HUES6 (cell line): ENCODE data around the gene PICALM.
"Not testable (repeated sequence)": the region's sequence is repeated elsewhere in the genome, so short reads cannot be mapped to it uniquely, and the experiment has no call there.

ENCODE experiments used
- H3K27ac ChIP-seq: 2 replicates; pipeline ENCODE4 v1.7.0; 2013; ENCODE audit warnings: low read depth, mild to moderate bottlenecking, low read length, inconsistent platforms
- H3K27me3 ChIP-seq: 2 replicates; pipeline ENCODE4 v1.6.1; 2013; ENCODE audit warnings: low read length; ENCODE audit not compliant: control insufficient read depth, insufficient read depth
- H3K36me3 ChIP-seq: 2 replicates; pipeline ENCODE4 v1.6.1; 2013; ENCODE audit warnings: low read length; ENCODE audit not compliant: control insufficient read depth, insufficient read depth
- H3K4me1 ChIP-seq: 2 replicates; pipeline ENCODE4 v1.6.1; 2013; ENCODE audit warnings: low read length; ENCODE audit not compliant: control insufficient read depth, insufficient read depth
- H3K4me3 ChIP-seq: 2 replicates; pipeline ENCODE4 v1.5.1; 2013; ENCODE audit warnings: low read depth, low read length
- H3K9ac ChIP-seq: one replicate; pipeline ENCODE4 v1.6.1; 2013; ENCODE audit warnings: mild to moderate bottlenecking, low read length
- H3K9me3 ChIP-seq: 2 replicates; pipeline ENCODE4 v1.6.1; 2013; ENCODE audit warnings: low read depth, low read length; ENCODE audit not compliant: control insufficient read depth, insufficient read depth

PICALM gene

DNA sequence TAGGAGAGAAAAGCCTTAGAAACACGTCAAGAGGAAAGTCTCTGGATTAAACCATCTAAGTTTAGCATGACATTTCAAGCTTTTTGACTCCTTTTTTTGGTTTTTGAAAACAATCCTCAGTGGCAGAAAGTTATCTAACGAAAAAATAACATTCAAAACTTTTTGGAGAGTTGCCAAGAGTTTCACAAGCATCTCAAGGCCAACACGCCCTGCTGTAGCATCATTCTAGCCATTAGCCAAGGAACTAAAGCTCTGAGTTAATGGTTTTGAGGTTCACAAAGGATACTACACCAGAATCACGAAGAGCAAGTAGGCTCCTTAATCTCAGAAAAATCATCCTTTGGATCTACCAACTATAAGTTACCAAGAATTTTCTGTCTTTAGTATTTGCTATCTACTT lies 94.8 kb downstream of the PICALM start:
- Histone ChIP-seq H3K9ac (no peak overlapping the region), H3K36me3 (peaks cover 78% of the 10 kb centered on the region), H3K4me3 (no peak overlapping the region), H3K27ac (no peak overlapping the region), H3K9me3 (no peaks in the 10 kb centered on the region), H3K4me1 (peaks cover under 1% of the 10 kb centered on the region; the same call in 1 of the 2 replicates), H3K27me3 (no peaks in the 10 kb centered on the region)

DNA sequence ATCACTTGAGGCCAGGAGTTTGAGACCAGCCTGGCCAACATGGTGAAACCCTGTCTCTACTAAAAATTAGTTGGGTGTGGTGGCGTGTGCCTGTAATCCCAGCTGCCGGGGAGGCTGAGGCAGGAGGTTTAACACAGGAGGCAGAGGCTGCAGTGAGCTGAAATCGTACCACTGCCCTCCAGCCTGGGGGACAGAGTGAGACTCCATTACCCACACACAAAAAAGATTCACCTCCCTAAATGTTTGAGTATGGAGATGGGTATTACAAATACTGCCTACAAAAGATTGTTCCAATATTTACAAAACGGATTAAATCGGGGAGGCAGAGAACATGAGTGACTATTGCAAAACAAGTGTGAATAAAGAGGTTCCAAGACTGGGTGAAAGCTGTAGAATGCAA lies 98.3 kb downstream of the PICALM start:
- Histone ChIP-seq H3K9ac (no peak overlapping the region), H3K36me3 (peaks cover 68% of the 10 kb centered on the region), H3K4me3 (no peak overlapping the region), H3K27me3 (no peaks in the 10 kb centered on the region), H3K9me3 (no peaks in the 10 kb centered on the region), H3K27ac (no peak overlapping the region), H3K4me1 (peaks cover 19% of the 10 kb centered on the region)

DNA sequence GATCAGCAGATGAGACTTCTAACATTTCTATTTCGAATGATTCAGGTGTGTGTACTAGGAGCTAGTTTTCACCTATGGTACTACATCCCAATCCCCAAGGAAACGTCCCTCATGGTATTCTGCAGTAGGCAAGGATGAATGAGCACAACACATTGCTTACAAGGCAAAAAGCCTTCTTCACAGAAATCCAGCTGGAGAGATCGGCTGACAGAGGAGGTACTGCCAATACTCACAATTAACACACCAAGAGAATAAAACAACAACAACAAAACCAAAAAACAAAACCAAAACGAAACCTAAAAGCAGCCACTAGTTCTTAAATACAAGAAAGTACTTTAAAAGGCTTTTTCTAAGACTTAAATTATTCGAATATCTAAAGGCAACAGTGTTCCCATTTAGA lies 101.4 kb downstream of the PICALM start:
- H3K9ac ChIP-seq = no peak overlapping the region
- H3K4me1 ChIP-seq = peaks cover 19% of the 10 kb centered on the region
- no peak overlapping the region for H3K27ac ChIP-seq
- no peaks in the 10 kb centered on the region for H3K9me3 ChIP-seq
- H3K36me3 ChIP-seq = peaks cover 64% of the 10 kb centered on the region
- H3K4me3 ChIP-seq = no peak overlapping the region
- H3K27me3 ChIP-seq = no peaks in the 10 kb centered on the region

DNA sequence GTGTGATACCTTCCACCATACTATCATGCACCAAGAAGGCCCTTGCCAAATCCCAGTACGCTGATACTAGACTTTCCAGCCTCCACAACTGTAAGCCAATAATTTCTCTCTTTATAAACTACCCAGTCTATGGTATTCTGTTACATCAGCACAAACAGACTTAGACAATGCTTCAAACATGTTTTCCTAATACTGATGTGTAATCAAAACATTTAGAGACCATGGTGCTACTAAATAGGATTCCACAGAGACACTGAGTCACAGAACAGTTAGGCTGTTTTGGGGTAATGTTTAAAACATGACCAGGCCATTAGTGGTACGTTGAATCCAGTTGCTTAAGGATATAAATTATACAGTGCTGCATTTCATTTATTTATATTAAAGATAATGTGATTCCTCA lies 103.7 kb downstream of the PICALM start:
- no peaks in the 10 kb centered on the region for H3K27me3 ChIP-seq
- H3K27ac ChIP-seq = no peak overlapping the region
- peaks cover 53% of the 10 kb centered on the region; the same call in 1 of the 2 replicates for H3K36me3 ChIP-seq

DNA sequence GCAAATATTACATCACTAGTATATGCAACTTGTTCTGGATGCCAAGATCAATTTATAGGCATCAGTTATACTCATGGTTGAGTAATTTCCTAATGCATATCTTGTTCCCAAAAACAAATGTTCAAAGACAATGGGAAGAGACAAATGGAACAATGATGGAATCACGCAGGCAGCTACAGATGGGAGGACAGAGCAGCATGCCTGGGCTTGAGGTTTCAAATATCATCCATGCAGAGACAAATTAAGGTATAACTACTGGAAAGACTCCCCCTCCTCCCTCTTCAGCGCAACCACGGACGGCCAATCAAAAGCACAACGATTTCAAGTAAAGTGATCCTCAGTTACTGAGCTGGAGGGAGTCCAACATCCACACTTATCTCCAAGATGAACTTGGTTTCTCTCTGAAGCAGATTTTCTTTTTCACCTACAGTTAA lies 106.9 kb downstream of the PICALM start:
- Histone ChIP-seq H3K4me3 (no peak overlapping the region), H3K9ac (no peak overlapping the region), H3K36me3 (peaks cover 64% of the 10 kb centered on the region), H3K4me1 (no peaks in the 10 kb centered on the region), H3K27me3 (no peaks in the 10 kb centered on the region), H3K27ac (no peak overlapping the region), H3K9me3 (no peaks in the 10 kb centered on the region)

More for the DNA sequence above, 103.7 kb downstream of the PICALM start:
- H3K4me1 ChIP-seq = peaks cover 19% of the 10 kb centered on the region
- no peak overlapping the region for H3K9ac ChIP-seq
- H3K9me3 ChIP-seq = no peaks in the 10 kb centered on the region
- no peak overlapping the region for H3K4me3 ChIP-seq

DNA sequence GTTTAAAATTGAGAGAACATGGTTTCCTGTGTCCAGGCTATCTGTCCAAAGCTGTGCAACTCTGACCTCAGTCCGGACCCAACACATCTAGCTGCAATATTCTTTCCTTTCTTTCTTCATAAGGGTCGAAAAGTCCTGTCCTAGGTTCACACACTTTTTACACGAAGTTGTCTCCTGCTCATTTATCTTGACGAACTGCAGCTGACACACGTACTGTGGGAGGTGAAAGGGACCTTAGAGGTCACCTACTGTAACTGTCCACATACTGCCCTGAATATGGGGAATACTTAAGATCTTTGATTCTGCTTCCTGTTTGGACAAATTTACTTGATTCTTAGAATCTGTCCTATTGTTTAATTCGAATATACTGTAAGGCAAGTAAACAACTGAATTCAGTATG lies 107.8 kb downstream of the PICALM start:
- Histone ChIP-seq H3K9ac (no peak overlapping the region), H3K9me3 (no peaks in the 10 kb centered on the region), H3K4me3 (no peak overlapping the region), H3K27ac (no peak overlapping the region), H3K36me3 (peaks cover 63% of the 10 kb centered on the region), H3K4me1 (no peaks in the 10 kb centered on the region), H3K27me3 (no peaks in the 10 kb centered on the region)

DNA sequence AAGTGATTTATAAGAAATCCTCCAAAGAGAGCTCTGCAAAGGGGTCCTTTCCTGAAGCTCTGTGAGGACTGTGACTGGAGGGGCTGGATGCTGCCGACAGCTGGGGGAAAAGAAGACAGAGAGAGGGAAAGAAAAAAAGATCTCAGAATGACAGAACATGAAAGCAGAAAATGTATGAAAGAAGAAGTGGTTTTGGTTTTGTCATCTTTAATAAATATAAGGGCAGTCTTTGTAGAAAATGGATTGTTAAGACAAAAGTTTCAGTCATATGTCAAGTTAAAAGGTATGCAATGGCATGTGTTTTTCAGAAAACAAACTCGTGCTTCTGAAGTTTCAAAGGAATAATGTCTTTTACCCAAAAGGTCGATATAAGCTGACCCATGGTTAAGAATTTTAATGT lies 108.2 kb downstream of the PICALM start:
- H3K27ac ChIP-seq = no peak overlapping the region
- H3K27me3 ChIP-seq = no peaks in the 10 kb centered on the region
- no peak overlapping the region for H3K9ac ChIP-seq
- no peaks in the 10 kb centered on the region for H3K4me1 ChIP-seq
- peaks cover 63% of the 10 kb centered on the region for H3K36me3 ChIP-seq
- H3K9me3 ChIP-seq = no peaks in the 10 kb centered on the region
- H3K4me3 ChIP-seq = no peak overlapping the region

DNA sequence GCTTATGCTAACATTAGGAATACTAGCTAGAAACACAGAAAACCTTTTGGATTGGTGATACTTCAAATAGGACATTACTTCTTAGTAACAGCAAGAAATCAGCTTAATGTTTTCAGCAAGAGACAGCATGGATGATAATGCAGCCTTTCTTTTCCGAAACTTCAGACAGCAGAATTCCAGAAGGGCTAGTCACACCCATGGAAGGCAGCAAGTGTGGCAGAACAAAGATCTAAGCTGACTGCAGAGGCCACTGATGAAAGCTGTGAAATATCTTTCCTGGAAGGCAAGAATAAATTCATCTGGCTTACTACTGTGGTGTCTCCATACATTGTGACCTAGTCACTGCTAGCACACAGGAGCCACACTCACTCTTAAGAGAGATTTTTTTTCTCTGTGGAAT lies 113.4 kb downstream of the PICALM start:
- H3K4me1 ChIP-seq = no peaks in the 10 kb centered on the region; the same call in 1 of the 2 replicates
- H3K27ac ChIP-seq = peak overlapping the region; percentile 10; the same call in 1 of the 2 replicates
- no peak overlapping the region for H3K9ac ChIP-seq
- H3K27me3 ChIP-seq = no peaks in the 10 kb centered on the region
- peaks cover 38% of the 10 kb centered on the region for H3K36me3 ChIP-seq
- peaks cover 3% of the 10 kb centered on the region; the same call in 1 of the 2 replicates for H3K9me3 ChIP-seq
- H3K4me3 ChIP-seq = no peak overlapping the region

DNA sequence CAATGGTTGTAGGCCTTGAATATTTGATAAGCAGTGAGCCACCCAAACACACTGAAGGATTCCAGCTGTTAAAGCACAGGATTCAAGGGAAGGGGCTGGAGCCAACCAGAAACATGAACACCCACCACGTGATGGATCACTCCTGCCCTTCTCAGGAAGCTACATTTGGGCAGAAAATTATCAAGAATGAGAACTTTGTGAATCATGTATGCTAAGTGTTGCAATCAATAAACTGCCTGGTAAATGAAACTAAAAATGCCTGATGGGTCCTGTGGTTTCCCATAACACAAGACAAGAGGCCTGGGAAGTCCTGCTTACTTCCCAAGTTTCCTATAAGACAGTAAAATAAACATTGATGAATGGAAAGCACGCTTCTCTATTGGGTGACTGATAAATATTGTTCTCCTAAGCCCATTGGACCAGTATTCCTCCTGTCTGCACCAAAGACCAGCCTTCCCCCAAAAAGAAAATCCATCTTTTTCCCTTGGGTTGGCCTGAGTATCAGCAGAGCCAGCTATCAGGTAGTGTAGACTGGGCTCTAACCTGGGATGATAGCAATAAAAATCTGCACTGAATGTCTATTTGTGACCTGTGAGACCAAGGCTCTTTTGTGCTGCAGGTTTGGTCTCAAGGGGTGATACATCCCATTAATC lies 115.3 kb downstream of the PICALM start:
- Histone ChIP-seq H3K4me3 (no peak overlapping the region), H3K4me1 (no peaks in the 10 kb centered on the region; the same call in 1 of the 2 replicates), H3K9me3 (peaks cover 3% of the 10 kb centered on the region; the same call in 1 of the 2 replicates), H3K9ac (no peak overlapping the region), H3K36me3 (peaks cover 30% of the 10 kb centered on the region), H3K27ac (no peak overlapping the region), H3K27me3 (no peaks in the 10 kb centered on the region)

DNA sequence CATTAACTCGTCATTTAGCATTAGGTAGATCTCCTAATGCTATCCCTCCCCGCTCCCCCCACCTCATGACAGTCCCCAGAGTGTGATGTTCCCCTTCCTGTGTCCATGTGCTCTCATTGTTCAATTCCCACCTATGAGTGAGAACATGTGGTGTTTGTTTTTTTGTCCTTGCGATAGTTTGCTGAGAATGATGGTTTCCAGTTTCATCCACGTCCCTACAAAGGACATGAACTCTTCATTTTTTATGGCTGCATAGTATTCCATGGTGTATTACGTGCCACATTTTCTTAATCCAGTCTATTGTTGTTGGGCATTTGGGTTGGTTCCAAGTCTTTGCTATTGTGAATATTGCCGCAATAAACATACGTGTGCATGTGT lies 116.8 kb downstream of the PICALM start:
- H3K27ac ChIP-seq, H3K9me3 ChIP-seq, H3K27me3 ChIP-seq, H3K4me1 ChIP-seq, H3K9ac ChIP-seq, H3K4me3 ChIP-seq: not testable (repeated sequence)
- peaks cover 17% of the 10 kb centered on the region for H3K36me3 ChIP-seq

DNA sequence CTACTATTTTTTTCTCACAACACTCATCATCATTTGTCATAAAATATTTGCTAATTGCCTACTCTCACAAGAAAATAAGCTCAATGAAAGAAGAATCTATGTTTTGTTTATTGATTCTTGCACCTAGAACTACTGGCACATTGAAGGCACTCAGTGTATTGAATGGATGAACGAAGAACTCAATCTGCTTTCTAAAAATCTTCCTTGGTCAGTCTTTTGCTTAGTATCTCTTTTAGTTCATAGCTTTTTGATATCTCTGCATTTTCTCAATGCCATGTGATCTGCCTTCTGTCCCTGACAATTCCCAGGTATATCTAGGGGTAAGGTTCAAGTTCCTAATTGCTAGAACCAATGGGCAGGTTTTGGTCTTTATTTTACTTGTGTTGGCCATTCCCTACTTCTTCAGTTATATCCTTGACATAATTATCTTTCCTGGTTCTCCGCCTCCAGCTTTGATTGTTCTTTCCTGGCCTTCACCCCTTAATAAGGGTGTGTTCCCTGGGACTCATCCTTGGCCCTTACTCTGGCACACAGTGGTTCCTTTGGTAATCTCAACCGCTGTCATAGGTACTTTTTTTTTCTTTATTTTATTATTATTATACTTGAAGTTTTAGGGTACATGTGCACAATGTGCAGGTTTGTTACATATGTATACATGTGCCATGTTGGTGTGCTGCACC lies 117.3 kb downstream of the PICALM start:
- H3K9ac ChIP-seq = no peak overlapping the region
- H3K9me3 ChIP-seq = peaks cover 3% of the 10 kb centered on the region; the same call in 1 of the 2 replicates
- no peaks in the 10 kb centered on the region for H3K27me3 ChIP-seq
- H3K4me1 ChIP-seq = no peaks in the 10 kb centered on the region; the same call in 1 of the 2 replicates
- no peak overlapping the region for H3K4me3 ChIP-seq
- peaks cover 13% of the 10 kb centered on the region for H3K36me3 ChIP-seq
- no peak overlapping the region for H3K27ac ChIP-seq
